ENCODE results near the gene ANO2. TPM values are rescaled to one million over a fixed set of nuclear protein-coding genes. Genes with fewer than 3 reads are reported as not detected.

ANO2 gene
- total and polyA plus RNA-seq, 2 donors (not counting 3 experiments of a cell fraction or from before 2014, with no cell fraction given), result 15.4 to 65.0 TPM

DNA sequence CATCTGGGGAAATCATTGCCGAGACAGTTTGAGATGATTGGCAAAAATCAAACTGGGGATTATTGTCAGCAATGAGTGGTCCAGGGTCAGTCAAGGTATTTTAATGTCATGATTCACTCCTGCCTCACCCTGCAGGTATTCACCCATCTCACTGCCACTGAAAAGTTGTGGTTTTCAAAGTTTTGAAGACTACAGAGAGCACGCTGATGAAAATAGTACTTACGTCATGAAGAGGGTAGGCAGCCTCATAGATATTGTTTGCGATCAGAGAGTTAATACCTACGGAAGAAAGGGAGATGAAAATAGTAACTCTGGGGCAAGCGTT is 138.0 kb downstream of the ANO2 start:
- no peak for FAIRE-seq
- H3K27ac ChIP-seq (ENCODE audit: insufficient read depth, low read depth, low read length), result no peak overlapping the region
- H3K9ac ChIP-seq (replicated peaks; ENCODE audit: extremely low read depth, insufficient read depth, low read length), result no peak overlapping the region
- intact Hi-C loops (cut with micrococcal nuclease) (no loop called here), dilution Hi-C loops (cut with MboI; ENCODE audit: extremely low pct_ligation_motif_present, low sequenced_read_pairs) (no loop called here)
- POLR2A ChIA-PET, result no interaction called here
- TF ChIP-seq EZH2 (IDR thresholded peaks at IDR 0.05; ENCODE audit: borderline replicate concordance, low read depth, low read length, severe bottlenecking) (no peak), GATA2 (IDR thresholded peaks at IDR 0.05; ENCODE audit: insufficient read depth, insufficient read length, low read depth, low read length) (no peak), MYC (IDR thresholded peaks at IDR 0.05; ENCODE audit: low read depth, low read length) (no peak), POLR2A (IDR thresholded peaks at IDR 0.05; ENCODE audit: low read depth, low read length) (no peak), CTCF (IDR thresholded peaks at IDR 0.05; ENCODE audit: extremely low read depth in 1 of 2, insufficient read depth in 1 of 2, low read depth in 1 of 2, low read length in 2 of 2) (no peak)
- no peak overlapping the region for H3K4me3 ChIP-seq (replicated peaks in 1 of 3; ENCODE audit: insufficient read depth in 1 of 3, low read depth in 1 of 3, low read length in 3 of 3)
- CTCF ChIA-PET, result no interaction called here
- H3K27me3 ChIP-seq (ENCODE audit: control insufficient read depth in 2 of 2, insufficient read depth in 2 of 2, low read length in 2 of 2), result no peaks in the 10 kb centered on the region
- no peak overlapping the region for H2AFZ ChIP-seq (ENCODE audit: low read depth, low read length)
- H3K4me1 ChIP-seq (ENCODE audit: control insufficient read depth, extremely low read depth, insufficient read depth, low read length), result no peaks in the 10 kb centered on the region
- no TSS peak for BruUV-seq (replicated peaks)
- no peaks in the 10 kb centered on the region for H3K79me2 ChIP-seq (ENCODE audit: control insufficient read depth, insufficient read depth, low read length)
- DNase-seq (ENCODE audit: low read depth, low spot score), result no peak
- H4K20me1 ChIP-seq (replicated peaks; ENCODE audit: control insufficient read depth, extremely low read depth, insufficient read depth, low read length), result no peaks in the 10 kb centered on the region
- H3K9me1 ChIP-seq (replicated peaks; ENCODE audit: control insufficient read depth, extremely low read depth, insufficient read depth, low read length), result no peaks in the 10 kb centered on the region
- no peak overlapping the region for H3K4me2 ChIP-seq (ENCODE audit: insufficient read depth, low read length)
- no peaks in the 10 kb centered on the region for H3K9me3 ChIP-seq (replicated peaks; ENCODE audit: control insufficient read depth, insufficient read depth, low read length)
- peaks cover 6 to 51% of the 10 kb centered on the region in 2 experiments for H3K36me3 ChIP-seq (ENCODE audit: control insufficient read depth in 2 of 2, extremely low read depth in 1 of 2, insufficient read depth in 2 of 2, low read length in 2 of 2)

DNA sequence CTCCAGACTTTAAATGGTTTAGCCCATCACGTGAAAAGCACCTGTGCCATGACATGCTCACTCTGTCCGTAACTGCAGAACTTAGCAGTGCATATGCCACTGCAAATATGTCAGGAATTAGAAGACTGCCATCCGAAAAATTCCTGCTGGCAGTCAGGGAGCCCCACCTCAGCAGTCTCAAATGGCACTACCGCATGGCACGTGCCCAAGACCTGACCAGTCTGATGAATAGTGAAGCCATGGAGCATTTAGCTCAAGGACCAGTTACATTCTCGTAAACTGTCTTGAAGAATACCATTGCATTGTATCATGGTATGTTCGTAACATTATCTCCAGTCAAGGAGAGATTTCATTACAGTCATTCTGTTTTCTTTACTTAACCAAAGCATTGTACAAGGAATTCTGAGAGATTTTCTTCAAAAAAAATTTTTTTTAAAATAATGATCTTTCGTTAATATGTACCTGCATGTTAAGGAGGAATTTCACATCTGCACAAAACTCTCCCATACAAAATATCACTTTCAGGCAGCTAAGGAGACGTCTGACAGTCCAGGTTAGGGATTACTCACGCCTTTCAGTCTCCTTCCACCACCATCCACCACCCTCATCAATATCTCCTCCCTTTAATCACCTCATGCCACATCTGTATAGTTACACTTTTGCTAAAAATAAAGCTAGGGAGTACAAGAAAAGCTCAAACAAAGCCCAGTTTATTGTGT is 138.5 kb downstream of the ANO2 start:
- H4K20me1 ChIP-seq (replicated peaks; ENCODE audit: control insufficient read depth, extremely low read depth, insufficient read depth, low read length), result no peaks in the 10 kb centered on the region
- dilution Hi-C loops (cut with MboI; ENCODE audit: extremely low pct_ligation_motif_present, low sequenced_read_pairs), result no loop called here
- H3K4me1 ChIP-seq (ENCODE audit: control insufficient read depth, extremely low read depth, insufficient read depth, low read length), result no peaks in the 10 kb centered on the region
- no peaks in the 10 kb centered on the region for H3K27me3 ChIP-seq (ENCODE audit: control insufficient read depth in 2 of 2, insufficient read depth in 2 of 2, low read length in 2 of 2)
- H3K4me2 ChIP-seq (ENCODE audit: insufficient read depth, low read length), result no peak overlapping the region
- no peaks in the 10 kb centered on the region for H3K79me2 ChIP-seq (ENCODE audit: control insufficient read depth, insufficient read depth, low read length)
- no peak overlapping the region for H3K4me3 ChIP-seq (replicated peaks in 1 of 3; ENCODE audit: insufficient read depth in 1 of 3, low read depth in 1 of 3, low read length in 3 of 3)
- no peak overlapping the region for H3K9ac ChIP-seq (replicated peaks; ENCODE audit: extremely low read depth, insufficient read depth, low read length)
- no peak overlapping the region for H3K27ac ChIP-seq (ENCODE audit: insufficient read depth, low read depth, low read length)
- ChIA-PET POLR2A (no interaction called here), CTCF (no interaction called here)
- peaks cover 6 to 56% of the 10 kb centered on the region in 2 experiments for H3K36me3 ChIP-seq (ENCODE audit: control insufficient read depth in 2 of 2, extremely low read depth in 1 of 2, insufficient read depth in 2 of 2, low read length in 2 of 2)
- no peak for DNase-seq (ENCODE audit: low read depth, low spot score)
- BruUV-seq (replicated peaks), result no TSS peak
- no peaks in the 10 kb centered on the region for H3K9me1 ChIP-seq (replicated peaks; ENCODE audit: control insufficient read depth, extremely low read depth, insufficient read depth, low read length)
- no peaks in the 10 kb centered on the region for H3K9me3 ChIP-seq (replicated peaks; ENCODE audit: control insufficient read depth, insufficient read depth, low read length)
- intact Hi-C loops (cut with micrococcal nuclease), result no loop called here
- no peak for FAIRE-seq
- TF ChIP-seq FOS (IDR thresholded peaks at IDR 0.05; ENCODE audit: borderline replicate concordance, insufficient read depth, low read length) (no peak), CTCF (IDR thresholded peaks at IDR 0.05; ENCODE audit: extremely low read depth in 1 of 2, insufficient read depth in 1 of 2, low read depth in 1 of 2, low read length in 2 of 2) (no peak), EZH2 (IDR thresholded peaks at IDR 0.05; ENCODE audit: borderline replicate concordance, low read depth, low read length, severe bottlenecking) (no peak), JUN (IDR thresholded peaks at IDR 0.05; ENCODE audit: borderline replicate concordance, insufficient read depth, insufficient read length, low read depth) (no peak), POLR2AphosphoS5 (IDR thresholded peaks at IDR 0.05; ENCODE audit: insufficient read depth, low read depth, low read length) (no peak), GATA2 (IDR thresholded peaks at IDR 0.05; ENCODE audit: insufficient read depth, insufficient read length, low read depth, low read length) (no peak), MYC (IDR thresholded peaks at IDR 0.05; ENCODE audit: low read depth, low read length) (no peak), POLR2A (IDR thresholded peaks at IDR 0.05; ENCODE audit: low read depth, low read length) (no peak), MAX (IDR thresholded peaks at IDR 0.05; ENCODE audit: insufficient read depth, insufficient read length) (no peak)
- no peak overlapping the region for H2AFZ ChIP-seq (ENCODE audit: low read depth, low read length)
